C4-2B (cell line): ENCODE data around the gene IRF6.

Experiments used
- H3K27ac ChIP-seq: fragments of 450-650 bp; 2 replicates; pipeline ENCODE4 v1.5.1; 2017
- CTCF ChIP-seq: fragments of 450-650 bp; conservative IDR thresholded peaks from 2 replicates; pipeline ENCODE4 v1.5.1; 2017; ENCODE audit warnings: mild to moderate bottlenecking
- ZFX ChIP-seq: fragments of 450-650 bp; IDR thresholded peaks from 2 replicates; pipeline ENCODE4 v1.6.1; 2017

IRF6 gene

DNA sequence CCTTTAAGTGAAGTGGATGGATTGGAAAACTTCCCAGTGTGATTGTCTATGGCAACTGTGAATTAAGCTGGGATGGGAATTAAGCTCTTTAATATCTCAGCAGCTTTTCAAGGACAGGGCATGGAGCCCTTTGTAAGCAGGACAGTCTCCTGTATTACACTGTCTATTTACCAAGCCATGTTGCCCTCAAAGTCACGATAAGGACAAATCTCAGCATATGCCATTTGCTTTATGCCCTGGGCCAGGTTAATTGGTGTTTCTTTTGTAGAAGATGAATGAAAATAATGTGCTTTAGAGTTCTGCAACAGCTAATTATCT, 39.4 kb upstream of the IRF6 start:
- no peak overlapping the region for H3K27ac ChIP-seq
- no peak for TF ChIP-seq ZFX
- TF ChIP-seq CTCF: no peak

- H3K27ac ChIP-seq: no peak overlapping the region
- TF ChIP-seq ZFX (no peak), CTCF (no peak)
Measured at GRCh38 chr1:209844695-209845407, 38.9 kb upstream of the IRF6 start.

DNA sequence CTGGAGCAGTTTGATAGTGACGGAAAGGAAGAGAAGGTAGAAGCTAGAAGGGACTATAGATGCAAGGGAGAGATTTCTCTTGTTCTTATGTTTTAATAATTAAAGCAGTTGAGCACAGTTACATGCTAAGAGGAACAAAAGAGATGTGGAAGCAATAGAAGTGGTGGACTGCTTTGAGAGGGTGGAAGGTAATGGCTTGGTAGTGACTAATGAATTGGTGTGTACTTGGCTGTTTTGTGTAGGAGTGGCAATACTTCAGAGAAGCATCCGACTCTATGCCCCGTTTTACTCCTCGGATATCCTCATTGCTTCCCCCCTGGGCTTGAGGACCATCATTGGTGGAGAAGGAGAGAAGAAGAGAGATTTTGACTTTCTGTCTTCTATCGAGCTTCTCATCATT, 34.7 kb upstream of the IRF6 start:
- TF ChIP-seq ZFX (no peak), CTCF (no peak)
- no peak overlapping the region for H3K27ac ChIP-seq

DNA sequence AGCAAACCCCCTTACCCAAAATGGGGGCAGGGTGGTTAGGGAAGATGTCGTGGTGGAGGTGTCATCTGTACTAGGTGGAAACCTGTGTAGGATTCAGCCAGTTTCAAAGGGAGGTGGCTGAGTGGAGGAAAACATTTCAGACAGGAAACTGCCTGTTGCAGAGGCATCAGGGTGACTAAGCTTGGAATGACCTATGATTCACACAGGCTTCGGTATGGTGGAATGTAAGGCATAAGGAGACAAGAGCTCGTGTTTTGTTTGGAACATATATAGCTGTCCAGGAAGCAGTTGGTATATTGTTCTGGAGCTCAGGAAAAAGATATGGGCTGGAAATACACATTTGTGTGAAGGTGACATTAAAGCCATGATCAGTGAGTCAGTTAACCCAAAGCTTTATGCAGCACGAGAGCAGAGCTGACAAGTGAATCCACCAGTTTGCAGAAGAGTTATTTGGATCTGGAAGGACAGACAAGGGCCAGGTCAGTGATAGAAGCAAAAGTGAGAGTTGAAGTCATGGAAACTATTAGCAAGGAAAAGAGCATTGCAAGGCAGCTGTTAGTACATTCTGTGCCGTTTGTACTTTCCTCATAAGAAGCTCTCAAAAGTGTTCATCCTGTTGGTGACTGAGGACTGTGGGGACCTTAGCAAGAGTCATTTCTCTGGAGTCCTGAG, 34.1 kb upstream of the IRF6 start:
- no peak for TF ChIP-seq ZFX
- no peak for TF ChIP-seq CTCF
- no peak overlapping the region for H3K27ac ChIP-seq

GRCh38 chr1:209838537-209838936, 32.6 kb upstream of the IRF6 start:
- no peak overlapping the region for H3K27ac ChIP-seq
- no peak for TF ChIP-seq ZFX
- TF ChIP-seq CTCF: no peak

- H3K27ac ChIP-seq: no peak overlapping the region
- no peak for TF ChIP-seq CTCF
- TF ChIP-seq ZFX: no peak
Measured at GRCh38 chr1:209837671-209838070, 31.7 kb upstream of the IRF6 start.

DNA sequence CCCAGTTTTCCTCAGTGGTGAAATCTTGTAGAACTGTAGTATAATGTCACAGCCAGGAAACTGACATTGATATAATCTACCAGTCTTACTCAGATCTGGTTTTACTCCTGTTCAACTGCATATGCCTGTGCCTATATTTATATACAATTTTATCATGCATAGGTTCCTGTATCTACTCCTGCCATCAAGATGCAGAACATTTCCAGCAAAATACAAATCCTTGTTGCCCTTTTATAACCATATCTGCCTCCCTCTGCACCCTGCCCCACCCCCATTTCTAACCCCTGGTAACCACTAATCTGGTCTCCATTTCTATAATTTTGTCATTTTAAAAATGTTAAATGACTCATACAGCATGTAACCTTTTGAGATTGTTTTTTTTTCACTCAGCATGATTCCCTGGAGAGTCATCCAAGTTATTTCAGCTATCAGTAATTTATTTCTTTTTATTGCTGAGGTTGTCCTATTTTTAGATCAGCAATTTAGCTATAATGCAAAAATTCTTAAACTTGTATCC, 29.9 kb upstream of the IRF6 start:
- TF ChIP-seq ZFX (no peak), CTCF (no peak)

More for the DNA sequence above, 29.9 kb upstream of the IRF6 start:
- no peak overlapping the region for H3K27ac ChIP-seq
